IPS-NIHi11 (cell line): ENCODE results near the gene EIF4A3.
A peak's percentile ranks its signal among the peaks of the same experiment; 100 is the strongest.

Source experiments
- DNase-seq: peaks from one replicate; pipeline ENCODE4 v3.0.0; 2012; ENCODE audit warnings: mixed read lengths, low spot score

EIF4A3 gene

GRCh38 chr17:80132906-80133625 is 13.9 kb downstream of the EIF4A3 start:
- DNase-seq: no peak

GRCh38 chr17:80130992-80131391 is 15.9 kb downstream of the EIF4A3 start:
- no peak for DNase-seq

DNA sequence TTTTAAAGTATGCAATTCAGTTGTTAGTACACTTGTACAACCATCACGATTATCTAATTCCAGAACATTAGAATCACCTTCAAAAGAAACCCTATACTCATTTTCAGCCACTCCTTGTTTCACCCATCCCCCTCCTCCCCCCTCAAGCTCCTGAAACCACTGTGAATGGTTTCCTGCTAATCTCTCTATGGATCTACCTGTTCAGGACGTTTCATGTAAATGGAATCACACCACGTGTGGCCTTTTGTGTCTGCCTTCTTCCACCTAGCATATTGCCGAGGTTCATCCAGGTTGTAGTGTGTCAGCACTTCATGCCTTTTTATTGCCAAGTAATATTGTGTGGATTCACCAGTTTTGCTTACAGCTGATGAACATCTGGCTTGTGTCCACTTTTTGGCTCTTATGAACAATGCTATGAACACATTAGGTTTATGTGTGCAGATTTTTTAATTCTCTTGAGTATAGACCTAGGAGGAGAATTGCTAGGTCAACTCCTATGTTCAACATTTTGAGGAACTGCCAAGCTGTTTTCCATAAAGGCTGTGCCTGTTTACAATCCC is 17.8 kb downstream of the EIF4A3 start:
- no peak for DNase-seq

GRCh38 chr17:80126449-80126715 is 20.5 kb downstream of the EIF4A3 start:
- no peak for DNase-seq

- no peak for DNase-seq
Observed at GRCh38 chr17:80125656-80126448, 21.1 kb downstream of the EIF4A3 start.

GRCh38 chr17:80124351-80124981 is 22.5 kb downstream of the EIF4A3 start:
- DNase-seq: peak; percentile 78

DNA sequence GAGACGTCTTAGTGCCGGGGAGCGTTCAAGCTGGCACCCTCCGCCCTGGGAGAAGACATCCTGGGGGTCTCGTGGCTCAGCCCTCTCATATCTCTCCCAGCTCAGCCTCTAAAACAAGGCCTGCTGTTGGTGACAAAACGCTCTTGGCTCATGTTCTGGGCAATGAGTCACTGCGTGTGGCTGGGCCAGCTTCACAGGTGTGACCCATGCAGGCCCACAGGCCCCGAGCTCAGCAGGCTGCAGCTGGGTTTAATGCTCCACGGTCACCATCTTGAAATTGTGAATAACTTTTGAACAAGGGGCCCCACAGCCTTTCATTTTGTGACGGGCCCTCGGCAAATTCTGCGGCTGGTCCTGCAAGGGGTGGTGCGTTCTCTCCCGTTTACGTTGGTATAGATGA is 23.1 kb downstream of the EIF4A3 start:
- no peak for DNase-seq

GRCh38 chr17:80122926-80123505 is 23.9 kb downstream of the EIF4A3 start:
- DNase-seq: no peak

DNA sequence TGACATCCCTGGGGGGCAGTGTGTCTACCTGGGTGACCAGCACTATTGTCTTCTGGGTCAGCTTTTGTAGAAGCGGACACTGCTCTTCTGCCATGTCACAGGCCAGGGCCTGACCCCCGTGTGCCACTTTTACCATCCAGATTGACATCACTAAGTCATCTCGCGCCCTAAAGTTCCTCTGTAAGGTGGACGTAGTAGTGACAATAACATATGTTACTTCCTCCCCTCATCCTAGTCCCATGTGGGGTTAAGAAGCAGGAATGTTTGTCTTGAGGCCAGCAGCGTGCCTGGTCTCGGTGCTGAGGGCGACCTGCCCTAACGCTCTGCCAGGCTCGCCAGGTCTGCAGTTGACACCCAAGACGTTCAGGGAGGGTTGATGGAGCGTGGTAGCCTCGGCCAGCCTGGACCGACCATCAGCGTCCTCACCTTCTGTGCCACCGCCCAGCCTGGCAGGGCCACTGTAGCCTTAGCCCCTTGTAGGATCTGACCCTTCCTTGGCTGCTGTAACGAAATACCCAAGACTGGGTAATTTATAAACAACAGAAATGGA is 24.8 kb downstream of the EIF4A3 start:
- DNase-seq: no peak

- DNase-seq: no peak
Observed at GRCh38 chr17:80119839-80120238, 27.1 kb downstream of the EIF4A3 start.

DNA sequence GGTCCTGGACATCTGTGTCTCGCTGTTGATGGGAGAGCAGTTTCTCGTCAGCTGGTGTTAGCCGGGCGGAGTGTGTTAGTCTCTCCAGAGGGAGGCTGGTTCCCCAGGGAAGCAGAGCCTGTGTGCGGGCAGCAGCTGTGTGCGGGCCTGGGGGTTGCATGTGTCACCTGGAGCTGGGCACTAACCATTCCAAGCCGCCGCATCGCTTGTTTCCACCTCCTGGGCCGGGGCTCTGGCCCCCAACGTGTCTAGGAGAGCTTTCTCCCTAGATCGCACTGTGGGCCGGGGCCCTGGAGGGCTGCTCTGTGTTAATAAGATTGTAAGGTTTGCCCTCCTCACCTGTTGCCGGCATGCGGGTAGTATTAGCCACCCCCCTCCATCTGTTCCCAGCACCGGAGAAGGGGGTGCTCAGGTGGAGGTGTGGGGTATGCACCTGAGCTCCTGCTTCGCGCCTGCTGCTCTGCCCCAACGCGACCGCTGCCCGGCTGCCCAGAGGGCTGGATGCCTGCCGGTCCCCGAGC is 27.6 kb downstream of the EIF4A3 start:
- DNase-seq: no peak

- DNase-seq: no peak
Observed at GRCh38 chr17:80118601-80119270, 28.2 kb downstream of the EIF4A3 start.

- no peak for DNase-seq
Observed at GRCh38 chr17:80117491-80118401, 29.2 kb downstream of the EIF4A3 start.

DNA sequence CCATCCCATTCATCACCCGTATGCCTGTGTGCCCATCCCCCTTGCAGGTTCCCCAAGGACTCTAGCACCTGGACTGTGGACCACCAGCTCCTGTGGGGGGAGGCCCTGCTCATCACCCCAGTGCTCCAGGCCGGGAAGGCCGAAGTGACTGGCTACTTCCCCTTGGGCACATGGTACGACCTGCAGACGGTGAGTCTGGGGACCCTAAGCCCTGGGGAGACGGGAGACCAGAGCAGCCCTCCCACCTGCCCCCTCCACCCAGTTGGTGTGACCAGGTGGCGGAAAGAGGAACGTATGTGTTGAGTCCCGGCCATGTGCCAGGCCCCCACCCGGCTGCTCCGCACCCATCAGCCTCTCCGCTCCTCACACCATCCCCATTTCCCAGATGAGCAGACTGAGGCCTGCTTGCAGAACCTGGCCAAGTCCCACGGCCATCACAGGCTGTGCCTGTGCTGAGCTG is 30.0 kb downstream of the EIF4A3 start:
- no peak for DNase-seq

DNA sequence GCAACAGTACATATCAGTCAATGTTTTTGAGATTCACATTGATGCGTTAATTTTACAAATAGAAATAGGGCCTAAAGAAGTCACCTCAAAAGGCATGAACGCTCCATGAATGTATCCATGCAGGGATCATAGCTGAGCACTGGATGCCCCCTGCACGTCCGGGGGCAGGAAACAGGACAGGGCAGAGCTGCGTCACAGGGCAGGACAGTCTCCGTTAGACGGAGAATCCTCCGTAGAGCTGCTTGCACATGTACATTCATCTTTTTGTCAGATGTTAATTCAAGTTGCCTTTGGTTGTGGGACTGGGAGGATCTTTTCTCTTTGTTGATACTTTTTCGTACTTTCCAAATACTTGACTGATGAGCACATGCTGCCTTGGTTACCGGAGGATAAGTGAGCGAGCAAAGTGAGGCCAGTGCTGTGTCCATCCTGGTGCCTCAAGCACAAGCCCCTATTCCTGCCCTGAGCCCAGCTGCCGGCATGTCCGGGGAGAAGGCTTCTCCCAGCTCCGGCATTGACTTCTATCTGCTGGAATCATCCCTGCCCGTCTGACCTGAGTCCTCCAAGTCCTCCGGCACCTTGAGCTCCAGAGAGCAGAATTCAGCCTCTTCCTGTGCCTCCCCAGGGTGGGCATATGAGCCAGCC is 30.5 kb downstream of the EIF4A3 start:
- no peak for DNase-seq

DNA sequence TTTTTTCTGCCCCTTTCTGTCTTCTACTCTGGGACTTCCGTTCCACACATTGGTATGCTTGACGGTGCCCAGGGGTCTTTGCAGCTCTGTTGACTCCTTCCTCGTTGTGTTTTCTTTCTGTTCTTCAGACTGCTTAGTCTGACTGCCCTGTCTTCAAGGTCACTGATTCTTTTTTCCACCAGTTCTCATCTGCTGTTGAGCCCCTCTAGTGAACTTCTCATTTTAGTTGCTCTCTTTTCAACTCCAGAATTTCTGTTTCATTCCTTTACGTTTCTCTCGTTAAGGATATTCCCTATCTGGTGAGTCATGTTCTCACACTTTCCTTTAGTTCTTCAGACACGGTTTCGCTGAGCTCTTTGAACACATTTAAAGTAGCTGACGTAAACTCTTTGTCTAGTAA is 31.8 kb downstream of the EIF4A3 start:
- DNase-seq: no peak

DNA sequence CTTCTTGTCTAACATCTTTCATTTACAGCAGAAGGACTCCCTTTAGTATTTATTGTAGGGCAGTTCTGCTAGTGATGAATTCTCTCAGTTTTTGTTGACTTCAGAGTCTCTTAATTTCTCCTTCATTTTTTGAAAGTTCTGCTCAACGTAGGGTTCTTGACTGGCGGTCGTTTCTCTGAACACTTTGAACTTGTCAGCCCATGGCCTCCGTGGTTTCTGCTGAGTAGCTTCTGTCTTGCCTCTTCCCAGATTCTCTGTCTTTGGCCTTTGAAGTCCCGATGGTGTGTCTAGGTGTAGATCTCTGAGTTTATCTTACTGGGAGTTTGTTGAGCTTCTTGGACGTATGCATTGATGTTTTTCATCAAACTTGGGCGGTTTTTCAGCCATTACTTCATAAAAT is 32.2 kb downstream of the EIF4A3 start:
- DNase-seq: no peak

- DNase-seq: peak; percentile 56
Observed at GRCh38 chr17:80113033-80113484, 33.9 kb downstream of the EIF4A3 start.

- DNase-seq: no peak
Observed at GRCh38 chr17:80112471-80113032, 34.4 kb downstream of the EIF4A3 start.
